Measurements from ENCODE around the gene FBLN2. TPM values are rescaled to one million over a fixed set of nuclear protein-coding genes. Genes with fewer than 3 reads are reported as not detected.

The FBLN2 gene
- total RNA-seq, 1 experiment from 2014 or later = 7.4 TPM

GRCh38 chr3:13532085-13532484 is 16.8 kb upstream of the FBLN2 start:
- DNase-seq (ENCODE audit: low read depth in 1 of 2, low spot score in 2 of 2) = no peak
- Histone ChIP-seq H3K27ac (no peak overlapping the region), H3K36me3 (no peaks in the 10 kb centered on the region), H3K27me3 (replicated peaks) (no peaks in the 10 kb centered on the region), H3K4me3 (no peak overlapping the region), H3K4me1 (replicated peaks) (peaks cover 22% of the 10 kb centered on the region), H3K9me3 (replicated peaks) (no peaks in the 10 kb centered on the region)

DNA sequence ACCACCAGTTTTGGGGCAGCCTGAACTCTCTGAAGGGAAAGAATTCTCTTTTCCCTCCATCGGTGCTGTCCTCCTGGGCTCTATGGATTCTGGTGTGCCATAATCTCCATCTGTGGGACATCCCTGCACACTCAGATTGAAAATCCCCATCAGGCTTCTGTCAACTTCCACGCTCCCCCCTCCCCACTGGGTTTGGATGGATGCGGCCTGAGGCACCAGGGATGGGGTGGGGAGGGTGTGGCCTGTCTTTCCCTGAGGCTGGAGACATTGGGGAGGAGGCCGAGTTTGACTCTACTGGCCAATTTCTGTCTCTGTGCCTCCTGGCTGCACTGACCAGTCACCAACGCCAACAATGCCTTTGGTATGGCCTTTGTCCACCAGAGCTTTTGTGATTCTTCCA is 16.3 kb upstream of the FBLN2 start:
- H3K27me3 ChIP-seq (replicated peaks) = no peaks in the 10 kb centered on the region
- no peaks in the 10 kb centered on the region for H3K36me3 ChIP-seq
- no peak for DNase-seq (ENCODE audit: low read depth in 1 of 2, low spot score in 2 of 2)
- no peaks in the 10 kb centered on the region for H3K9me3 ChIP-seq (replicated peaks)
- H3K4me1 ChIP-seq (replicated peaks) = peaks cover 28% of the 10 kb centered on the region
- no peak overlapping the region for H3K4me3 ChIP-seq
- H3K27ac ChIP-seq = no peak overlapping the region

GRCh38 chr3:13533885-13534301 is 15.0 kb upstream of the FBLN2 start:
- Histone ChIP-seq H3K27ac (no peak overlapping the region), H3K4me3 (no peak overlapping the region), H3K36me3 (no peaks in the 10 kb centered on the region), H3K9me3 (replicated peaks) (no peaks in the 10 kb centered on the region), H3K4me1 (replicated peaks) (peaks cover 39% of the 10 kb centered on the region), H3K27me3 (replicated peaks) (no peaks in the 10 kb centered on the region)
- no peak for DNase-seq (ENCODE audit: low read depth in 1 of 2, low spot score in 2 of 2)

GRCh38 chr3:13535526-13535875 is 13.4 kb upstream of the FBLN2 start:
- H3K4me1 ChIP-seq (replicated peaks) = peaks cover 51% of the 10 kb centered on the region
- peak overlapping the region; percentile 8; the same call in 1 of the 2 replicates for H3K27ac ChIP-seq
- no peaks in the 10 kb centered on the region for H3K27me3 ChIP-seq (replicated peaks)
- H3K9me3 ChIP-seq (replicated peaks) = no peaks in the 10 kb centered on the region
- no peak for DNase-seq (ENCODE audit: low read depth in 1 of 2, low spot score in 2 of 2)
- H3K4me3 ChIP-seq = no peak overlapping the region
- no peaks in the 10 kb centered on the region for H3K36me3 ChIP-seq

DNA sequence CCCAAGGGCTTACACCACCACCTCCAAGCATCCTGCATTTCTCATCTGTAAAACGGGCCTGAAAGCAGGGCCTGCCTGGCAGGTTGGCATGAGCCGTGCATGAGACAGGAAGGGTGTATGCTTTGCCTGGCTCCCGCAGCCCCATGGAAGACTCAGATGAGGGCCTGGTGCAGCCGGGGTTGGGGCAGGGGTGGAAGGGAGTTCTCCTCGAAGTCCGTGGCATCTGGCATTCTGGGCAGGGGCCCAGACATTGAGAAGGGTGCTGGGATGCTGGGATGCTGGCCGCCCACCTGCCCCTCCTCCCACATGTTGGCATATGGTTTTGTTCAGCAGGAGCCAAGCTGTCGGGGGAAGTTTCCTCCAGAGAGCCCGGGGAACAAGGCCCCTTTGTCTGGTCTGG is 13.0 kb upstream of the FBLN2 start:
- Histone ChIP-seq H3K4me3 (no peak overlapping the region), H3K27ac (peak overlapping the region; percentile 98), H3K27me3 (replicated peaks) (no peaks in the 10 kb centered on the region), H3K9me3 (replicated peaks) (no peaks in the 10 kb centered on the region), H3K4me1 (replicated peaks) (peaks cover 51% of the 10 kb centered on the region), H3K36me3 (no peaks in the 10 kb centered on the region)
- DNase-seq (ENCODE audit: low read depth in 1 of 2, low spot score in 2 of 2) = no peak

- Histone ChIP-seq H3K27me3 (replicated peaks) (no peaks in the 10 kb centered on the region), H3K27ac (peak overlapping the region; percentile 98), H3K4me3 (no peak overlapping the region), H3K9me3 (replicated peaks) (no peaks in the 10 kb centered on the region), H3K4me1 (replicated peaks) (peaks cover 51% of the 10 kb centered on the region), H3K36me3 (no peaks in the 10 kb centered on the region)
- DNase-seq (ENCODE audit: low read depth in 1 of 2, low spot score in 2 of 2) = no peak
Measured at GRCh38 chr3:13536432-13536831, 12.5 kb upstream of the FBLN2 start.

GRCh38 chr3:13536832-13537231 is 12.1 kb upstream of the FBLN2 start:
- Histone ChIP-seq H3K27me3 (replicated peaks) (no peaks in the 10 kb centered on the region), H3K36me3 (no peaks in the 10 kb centered on the region), H3K9me3 (replicated peaks) (no peaks in the 10 kb centered on the region), H3K4me1 (replicated peaks) (peaks cover 51% of the 10 kb centered on the region), H3K27ac (peak overlapping the region; percentile 98), H3K4me3 (no peak overlapping the region)
- no peak for DNase-seq (ENCODE audit: low read depth in 1 of 2, low spot score in 2 of 2)

DNA sequence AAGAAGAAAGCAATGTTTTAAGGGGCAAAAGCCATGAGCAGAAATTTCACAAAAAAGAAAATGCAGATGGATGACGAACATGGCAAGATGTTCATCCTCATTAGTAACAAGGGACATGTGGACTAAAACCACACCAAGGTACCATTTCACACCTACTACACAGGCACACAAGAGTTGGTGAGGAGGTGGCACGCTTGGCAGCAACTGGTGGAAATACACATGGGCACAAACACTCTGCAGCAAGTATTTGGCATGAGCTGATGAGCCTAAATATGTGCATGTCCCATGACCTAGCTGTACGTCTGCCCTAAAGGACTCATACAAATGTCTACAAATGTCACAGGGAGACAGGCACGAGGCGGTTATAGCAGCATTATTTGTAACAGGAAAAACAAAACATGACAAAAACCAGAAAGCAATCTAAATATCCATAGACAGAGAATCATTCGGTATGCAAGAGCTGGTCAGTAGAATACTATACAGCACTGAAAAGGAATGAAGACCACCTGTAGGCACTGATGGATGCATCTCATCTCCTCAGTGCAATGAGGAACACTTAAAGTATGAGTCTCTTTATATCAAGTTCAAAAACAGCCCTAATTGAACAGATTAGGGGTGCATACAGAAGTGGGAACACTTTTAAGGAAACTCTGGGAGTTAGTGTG is 11.5 kb upstream of the FBLN2 start:
- H3K27me3 ChIP-seq (replicated peaks) = no peaks in the 10 kb centered on the region
- H3K4me3 ChIP-seq = no peak overlapping the region
- peak overlapping the region; percentile 98 for H3K27ac ChIP-seq
- H3K9me3 ChIP-seq (replicated peaks) = no peaks in the 10 kb centered on the region; the same call in 1 of the 2 replicates
- H3K4me1 ChIP-seq (replicated peaks) = peaks cover 51% of the 10 kb centered on the region
- H3K36me3 ChIP-seq = no peaks in the 10 kb centered on the region
- DNase-seq (ENCODE audit: low read depth in 1 of 2, low spot score in 2 of 2) = no peak

DNA sequence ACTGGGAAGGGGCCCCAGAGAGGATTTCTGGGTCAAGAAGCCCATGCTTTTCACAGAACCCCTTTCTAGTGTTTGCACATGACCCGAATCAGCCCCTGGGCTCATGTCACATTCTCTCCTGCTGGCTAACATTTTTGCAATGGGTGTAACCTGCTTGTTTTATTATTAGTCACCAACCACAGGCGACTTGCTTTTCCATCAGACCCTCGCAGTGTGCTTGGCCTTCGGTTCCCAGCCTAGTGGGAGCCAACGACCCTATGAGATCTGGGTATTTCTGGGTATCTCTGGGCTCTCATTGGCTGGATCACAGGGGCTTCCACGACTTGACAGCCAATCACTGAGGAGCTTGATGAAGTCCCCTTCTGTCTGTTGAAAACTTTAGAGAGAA is 11.0 kb upstream of the FBLN2 start:
- H3K36me3 ChIP-seq = no peaks in the 10 kb centered on the region
- H3K9me3 ChIP-seq (replicated peaks) = no peaks in the 10 kb centered on the region; the same call in 1 of the 2 replicates
- peaks cover 51% of the 10 kb centered on the region for H3K4me1 ChIP-seq (replicated peaks)
- H3K27ac ChIP-seq = peak overlapping the region; percentile 98
- H3K4me3 ChIP-seq = no peak overlapping the region
- DNase-seq (ENCODE audit: low read depth in 1 of 2, low spot score in 2 of 2) = peak; percentile 88 to 92
- H3K27me3 ChIP-seq (replicated peaks) = no peaks in the 10 kb centered on the region

- peaks cover 59% of the 10 kb centered on the region for H3K4me1 ChIP-seq (replicated peaks)
- DNase-seq (ENCODE audit: low read depth in 1 of 2, low spot score in 2 of 2) = peak in 1 of 2 experiments; percentile 31
- no peak overlapping the region for H3K4me3 ChIP-seq
- no peaks in the 10 kb centered on the region for H3K27me3 ChIP-seq (replicated peaks)
- H3K36me3 ChIP-seq = no peaks in the 10 kb centered on the region
- peak overlapping the region; percentile 98 for H3K27ac ChIP-seq
- H3K9me3 ChIP-seq (replicated peaks) = no peaks in the 10 kb centered on the region; the same call in 1 of the 2 replicates
Measured at GRCh38 chr3:13538520-13539291, 10.2 kb upstream of the FBLN2 start.

DNA sequence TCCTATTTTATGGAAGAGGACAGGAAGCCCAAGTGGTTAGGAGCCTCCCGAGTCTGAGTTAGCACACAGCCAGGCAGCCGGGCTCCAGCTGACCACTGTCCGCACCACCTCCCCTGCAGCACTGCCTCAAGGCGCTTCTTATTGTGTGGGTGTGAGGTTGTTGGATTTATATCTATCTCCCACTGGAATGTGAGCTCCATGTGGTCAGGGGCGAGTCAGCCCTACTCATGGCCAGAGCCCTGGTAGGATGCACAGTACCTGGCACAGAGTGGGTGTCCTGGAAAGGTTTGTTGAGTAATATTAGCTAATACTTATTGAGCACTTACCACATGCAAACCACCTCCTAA is 9.7 kb upstream of the FBLN2 start:
- peak; percentile 55 to 59 for DNase-seq (ENCODE audit: low read depth in 1 of 2, low spot score in 2 of 2)
- Histone ChIP-seq H3K27me3 (replicated peaks) (no peaks in the 10 kb centered on the region), H3K4me3 (no peak overlapping the region), H3K36me3 (no peaks in the 10 kb centered on the region), H3K4me1 (replicated peaks) (peaks cover 65% of the 10 kb centered on the region), H3K9me3 (replicated peaks) (no peaks in the 10 kb centered on the region; the same call in 1 of the 2 replicates), H3K27ac (peak overlapping the region; percentile 98)

DNA sequence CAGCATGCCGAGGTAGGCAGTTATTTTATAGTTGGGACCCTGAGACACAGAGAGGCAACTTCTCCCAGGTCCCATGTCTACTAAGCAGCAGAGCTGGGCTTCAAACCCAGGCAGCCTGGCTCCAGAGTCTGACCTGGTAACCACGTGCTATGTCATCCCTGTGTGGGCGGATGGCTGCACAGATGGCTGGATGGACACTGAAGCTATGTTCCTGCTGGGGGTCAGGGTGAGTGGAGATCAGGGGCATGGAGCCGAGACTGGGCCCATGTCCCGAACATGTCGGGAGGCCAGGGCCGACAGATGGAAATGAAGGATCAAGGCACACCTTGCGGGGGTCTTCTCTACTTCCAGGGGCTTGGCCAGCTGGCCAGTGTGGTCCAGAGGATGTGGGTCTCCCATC is 9.3 kb upstream of the FBLN2 start:
- Histone ChIP-seq H3K27ac (peak overlapping the region; percentile 98), H3K27me3 (replicated peaks) (no peaks in the 10 kb centered on the region), H3K4me3 (no peak overlapping the region), H3K9me3 (replicated peaks) (no peaks in the 10 kb centered on the region; the same call in 1 of the 2 replicates), H3K4me1 (replicated peaks) (peaks cover 69% of the 10 kb centered on the region), H3K36me3 (no peaks in the 10 kb centered on the region)
- DNase-seq (ENCODE audit: low read depth in 1 of 2, low spot score in 2 of 2) = no peak

DNA sequence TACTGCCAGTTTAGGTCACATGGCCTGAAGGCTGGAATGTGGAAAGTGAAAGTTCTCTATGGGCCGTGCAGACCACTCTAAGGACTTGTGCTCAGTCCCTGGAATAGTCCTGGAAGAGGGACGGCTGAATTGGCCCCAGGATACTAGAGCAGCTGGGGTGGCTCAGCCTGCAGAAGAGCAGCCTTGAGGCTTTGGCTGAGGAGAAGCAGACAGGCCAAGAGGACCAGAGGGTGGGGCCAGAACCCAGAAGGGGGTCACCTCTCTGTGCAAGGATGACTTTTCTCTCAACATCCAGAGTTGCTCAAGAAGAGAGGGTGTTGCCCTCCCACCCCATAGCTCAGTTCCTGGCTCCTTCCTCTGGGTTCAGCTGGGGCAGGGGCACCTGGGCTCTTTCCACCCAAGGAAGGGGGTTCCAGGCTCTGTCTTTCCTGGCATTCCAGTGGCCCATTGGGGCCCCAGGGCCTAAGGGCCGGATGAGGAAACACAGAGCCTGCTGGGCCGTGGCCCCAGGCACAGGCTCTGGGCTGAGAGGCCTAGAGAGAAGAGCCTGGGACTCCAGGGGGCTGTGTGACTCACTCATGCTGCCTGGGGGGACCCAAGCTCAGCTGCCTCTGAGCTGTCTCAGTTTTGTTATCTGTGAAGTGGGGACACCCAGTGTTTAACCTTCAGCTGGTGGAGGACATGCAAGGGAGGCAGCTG is 8.5 kb upstream of the FBLN2 start:
- DNase-seq (ENCODE audit: low read depth in 1 of 2, low spot score in 2 of 2) = no peak
- H3K27ac ChIP-seq = no peak overlapping the region

DNA sequence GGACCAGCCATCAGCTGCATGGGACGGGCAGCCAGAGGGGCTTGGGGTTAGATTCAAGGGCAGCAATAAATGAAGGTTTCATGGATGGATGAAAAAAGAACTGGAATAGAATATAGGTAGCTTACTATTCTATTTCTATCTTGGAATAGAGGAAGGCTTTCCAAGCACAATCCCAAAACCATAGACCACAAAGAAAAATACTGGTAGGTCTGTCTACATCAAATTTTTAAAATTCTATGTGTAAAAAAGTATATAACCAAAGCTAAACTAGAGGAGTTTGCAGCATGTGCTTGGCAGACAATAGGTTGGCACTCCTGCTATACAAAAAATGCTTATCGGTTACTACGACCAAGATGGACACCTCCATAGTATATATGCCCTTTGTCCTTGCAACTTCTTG is 7.2 kb upstream of the FBLN2 start:
- no peaks in the 10 kb centered on the region; the same call in 1 of the 2 replicates for H3K9me3 ChIP-seq (replicated peaks)
- DNase-seq (ENCODE audit: low read depth in 1 of 2, low spot score in 2 of 2) = no peak
- H3K27ac ChIP-seq = no peak overlapping the region
- H3K4me1 ChIP-seq (replicated peaks) = peaks cover 58% of the 10 kb centered on the region
- no peaks in the 10 kb centered on the region for H3K27me3 ChIP-seq (replicated peaks)
- H3K4me3 ChIP-seq = no peak overlapping the region
- no peaks in the 10 kb centered on the region for H3K36me3 ChIP-seq

More for the DNA sequence above, 8.5 kb upstream of the FBLN2 start:
- Histone ChIP-seq H3K4me3 (no peak overlapping the region), H3K27me3 (replicated peaks) (no peaks in the 10 kb centered on the region), H3K4me1 (replicated peaks) (peaks cover 65% of the 10 kb centered on the region), H3K9me3 (replicated peaks) (no peaks in the 10 kb centered on the region; the same call in 1 of the 2 replicates), H3K36me3 (no peaks in the 10 kb centered on the region)
